Measurements from ENCODE around the gene PFKFB3. TPM values are rescaled to one million over a fixed set of nuclear protein-coding genes. Genes with fewer than 3 reads are reported as not detected.
A peak's percentile ranks its signal among the peaks of the same experiment; 100 is the strongest.

Gene PFKFB3
- polyA plus RNA-seq, 3 donors = 12.2 to 101 (median 15.8) TPM

- H2AFZ ChIP-seq (ENCODE audit: insufficient read depth, low read depth, low read length, poor library complexity, severe bottlenecking) = no peak overlapping the region
- intact Hi-C loops (cut with micrococcal nuclease) = loop anchor here in 1 of 2 donors (10.0 kb wide), 1 partner anchor 137 kb away; no protein-coding TSS in a partner anchor
- no peak for TF ChIP-seq CTCF (IDR thresholded peaks at IDR 0.05)
- Mint-ChIP-seq H3K27ac (peak overlapping the region in 2 of 7 donors; percentile 35 to 90), H3K4me1 (peaks cover 28% of the 10 kb centered on the region), H3K4me3 (peak overlapping the region in 1 of 2 donors; percentile 43), H3K36me3 (peaks cover 27 to 29% of the 10 kb centered on the region in 2 donors), H3K27me3 (ENCODE audit: low read depth in 3 of 3) (peaks cover 5 to 14% (median 12%) of the 10 kb centered on the region in 3 donors), H3K9me3 (peaks cover 0 to 3% (median 0%) of the 10 kb centered on the region in 7 donors)
- no peak overlapping the region for H3K4me3 ChIP-seq (replicated peaks in 1 of 3; ENCODE audit: low read depth in 2 of 3, low read length in 3 of 3)
- peaks cover 23% of the 10 kb centered on the region in 2 donors for H3K4me1 ChIP-seq (ENCODE audit: control insufficient read depth in 1 of 2, insufficient read depth in 2 of 2, low read length in 2 of 2)
- H3K4me2 ChIP-seq (replicated peaks; ENCODE audit: extremely low read depth, low read length, poor library complexity, severe bottlenecking) = no peak overlapping the region
- no peaks in the 10 kb centered on the region for H3K9me3 ChIP-seq (replicated peaks in 1 of 2; ENCODE audit: control insufficient read depth in 1 of 2, insufficient read depth in 1 of 2, low read length in 2 of 2)
- WGBS (ENCODE audit: insufficient coverage) = 78% methylated on average over 3 of the region's 4 CpGs
- peaks cover 66% of the 10 kb centered on the region for H3K79me2 ChIP-seq (ENCODE audit: insufficient read depth, low read length)
- H3K27ac ChIP-seq (ENCODE audit: low read depth in 1 of 2, low read length in 2 of 2) = peak overlapping the region in 1 of 2 donors; percentile 20
- H3K36me3 ChIP-seq (replicated peaks in 1 of 2; ENCODE audit: control insufficient read depth in 1 of 2, insufficient read depth in 2 of 2, low read length in 2 of 2) = peaks cover 0 to 11% of the 10 kb centered on the region in 2 donors
- H3K9ac ChIP-seq (ENCODE audit: insufficient read depth, low read length, poor library complexity, severe bottlenecking) = no peak overlapping the region
- peaks cover 80% of the 10 kb centered on the region for H4K20me1 ChIP-seq (ENCODE audit: insufficient read depth, low read length)
- DNase-seq = peak in 2 of 3 donors; percentile 28 to 55
- peaks cover 0 to 9% of the 10 kb centered on the region in 2 donors for H3K27me3 ChIP-seq (ENCODE audit: control insufficient read depth in 2 of 2, insufficient read depth in 2 of 2, low read length in 2 of 2)
Measured at GRCh38 chr10:6207658-6208057, 4.9 kb downstream of the PFKFB3 start.

DNA sequence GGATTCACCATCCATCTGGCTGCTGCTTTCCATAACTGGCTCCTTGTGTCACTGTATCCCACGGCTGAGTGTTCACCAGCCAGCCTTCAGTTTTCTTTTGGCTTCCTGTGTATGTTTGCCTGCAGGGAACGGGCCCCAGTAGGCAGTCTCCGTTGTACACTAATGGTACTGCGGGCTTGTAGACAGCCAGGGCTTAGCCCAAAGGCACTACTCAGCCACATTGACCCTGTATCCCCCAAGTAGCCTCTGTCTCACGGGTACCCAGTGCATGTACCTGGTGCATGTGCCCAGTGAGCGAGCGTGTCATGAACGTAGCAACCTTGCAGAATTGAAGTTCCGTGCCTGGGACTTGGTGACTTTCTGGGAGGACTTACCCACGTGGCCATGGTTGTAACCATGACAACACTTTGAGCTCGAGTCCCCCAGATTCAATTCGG is 6.1 kb downstream of the PFKFB3 start:
- Mint-ChIP-seq H3K27me3 (ENCODE audit: low read depth in 3 of 3) (peaks cover 5 to 10% (median 10%) of the 10 kb centered on the region in 3 donors), H3K4me3 (no peak overlapping the region), H3K27ac (peak overlapping the region in 3 of 7 donors; percentile 19 to 37 (median 19)), H3K4me1 (peaks cover 29% of the 10 kb centered on the region), H3K36me3 (peaks cover 36 to 40% of the 10 kb centered on the region in 2 donors), H3K9me3 (peaks cover 0 to 3% (median 0%) of the 10 kb centered on the region in 7 donors)
- DNase-seq = no peak
- Histone ChIP-seq H4K20me1 (ENCODE audit: insufficient read depth, low read length) (peaks cover 84% of the 10 kb centered on the region), H3K36me3 (replicated peaks in 1 of 2; ENCODE audit: control insufficient read depth in 1 of 2, insufficient read depth in 2 of 2, low read length in 2 of 2) (peaks cover 5 to 21% of the 10 kb centered on the region in 2 donors), H3K9me3 (replicated peaks in 1 of 2; ENCODE audit: control insufficient read depth in 1 of 2, insufficient read depth in 1 of 2, low read length in 2 of 2) (no peaks in the 10 kb centered on the region), H3K4me3 (replicated peaks in 1 of 3; ENCODE audit: low read depth in 2 of 3, low read length in 3 of 3) (no peak overlapping the region), H3K4me2 (replicated peaks; ENCODE audit: extremely low read depth, low read length, poor library complexity, severe bottlenecking) (no peak overlapping the region), H3K27ac (ENCODE audit: low read depth in 1 of 2, low read length in 2 of 2) (no peak overlapping the region), H3K79me2 (ENCODE audit: insufficient read depth, low read length) (peaks cover 64% of the 10 kb centered on the region), H3K4me1 (ENCODE audit: control insufficient read depth in 1 of 2, insufficient read depth in 2 of 2, low read length in 2 of 2) (peaks cover 17 to 20% of the 10 kb centered on the region in 2 donors), H2AFZ (ENCODE audit: insufficient read depth, low read depth, low read length, poor library complexity, severe bottlenecking) (no peak overlapping the region), H3K9ac (ENCODE audit: insufficient read depth, low read length, poor library complexity, severe bottlenecking) (no peak overlapping the region), H3K27me3 (ENCODE audit: control insufficient read depth in 2 of 2, insufficient read depth in 2 of 2, low read length in 2 of 2) (peaks cover 0 to 9% of the 10 kb centered on the region in 2 donors)
- no peak for TF ChIP-seq CTCF (IDR thresholded peaks at IDR 0.05)
- intact Hi-C loops (cut with micrococcal nuclease) = loop anchor here in 1 of 2 donors (10.0 kb wide), 1 partner anchor 136 kb away; no protein-coding TSS in a partner anchor
- 88% methylated on average over 10 of the region's 12 CpGs for WGBS (ENCODE audit: insufficient coverage)
